GM18861 (cell line): ENCODE data around the gene MEF2B.
"Not testable (repeated sequence)": the region's sequence is repeated elsewhere in the genome, so short reads cannot be mapped to it uniquely, and the experiment has no call there.

Experiments used
- ATAC-seq: cut with Tn5 transposase; IDR thresholded peaks from one replicate; pipeline ENCODE4 v1.9.1; 2021; ENCODE audit not compliant: unreplicated experiment

The MEF2B gene

GRCh38 chr19:19193926-19194325 is 23.9 kb upstream of the MEF2B start:
- ATAC-seq, result no peak

GRCh38 chr19:19192910-19193423 is 22.9 kb upstream of the MEF2B start:
- ATAC-seq, result no peak

GRCh38 chr19:19192078-19192882 is 22.2 kb upstream of the MEF2B start, which contains the start of the genes BORCS8 and RFXANK:
Gene BORCS8 (minus strand): TSS chr19:19192152. CDS start chr19:19192117, 35 bp downstream.
Gene RFXANK (plus strand): TSS chr19:19192258. CDS start chr19:19193947, 1,689 bp downstream.
- peak; percentile 83 for ATAC-seq

- no peak for ATAC-seq
Measured at GRCh38 chr19:19191768-19192077, 21.7 kb upstream of the MEF2B start.

GRCh38 chr19:19186742-19187141 is 16.7 kb upstream of the MEF2B start:
- no peak for ATAC-seq

GRCh38 chr19:19185853-19186740 is 16.0 kb upstream of the MEF2B start:
- ATAC-seq, result no peak

- ATAC-seq, result no peak
Measured at GRCh38 chr19:19181488-19181998, 11.5 kb upstream of the MEF2B start.

GRCh38 chr19:19179548-19180441 is 9.7 kb upstream of the MEF2B start:
- no peak for ATAC-seq

- no peak for ATAC-seq
Measured at GRCh38 chr19:19176950-19177349, 6.9 kb upstream of the MEF2B start.

GRCh38 chr19:19173243-19173642 is 3.2 kb upstream of the MEF2B start:
- not testable (repeated sequence) for ATAC-seq

- ATAC-seq, result no peak
Measured at GRCh38 chr19:19171821-19172532, 1.9 kb upstream of the MEF2B start.

- no peak for ATAC-seq
Measured at GRCh38 chr19:19170873-19171672, 1.0 kb upstream of the MEF2B start.

- ATAC-seq, result no peak
Measured at GRCh38 chr19:19169236-19170052, 619 bp downstream of the MEF2B start.

GRCh38 chr19:19167612-19168011 is 2.5 kb downstream of the MEF2B start:
- no peak for ATAC-seq

GRCh38 chr19:19165396-19165795 is 4.7 kb downstream of the MEF2B start:
- ATAC-seq, result no peak

GRCh38 chr19:19162495-19162894 is 7.6 kb downstream of the MEF2B start:
- no peak for ATAC-seq

- no peak for ATAC-seq
Measured at GRCh38 chr19:19160461-19161035, 9.5 kb downstream of the MEF2B start.

- ATAC-seq, result no peak
Measured at GRCh38 chr19:19159534-19159933, 10.5 kb downstream of the MEF2B start.
